HepG2 (cell line): ENCODE data around the gene WASHC4. TPM values are rescaled to one million over a fixed set of nuclear protein-coding genes. Genes with fewer than 3 reads are reported as not detected.

Source experiments
- ATAC-seq: fragments of 200-7000 bp; cut with Tn5 transposase; 3 replicates; pipeline ENCODE4 v1.9.1; 2020; ENCODE audit warnings: mild to moderate bottlenecking, moderate library complexity
- BruUV-seq: library from RNA; stranded (reverse); fragments of 400-500 nt; replicated peaks from 2 replicates; lab custom pipeline; 2021; lab: Mats Ljungman, UMichigan
- CTCF ChIA-PET: fragments of 300-600 bp; formaldehyde crosslinking; extraction: SDS; loops from one replicate; lab custom pipeline; 2021; ENCODE audit warnings: low total read pairs, inconsistent platforms, low intra/inter-chr PET ratio; lab: Yijun Ruan, JAX
- POLR2A ChIA-PET: fragments of 350-600 bp; sonication (Branson Sonifier 250); formaldehyde crosslinking; loops from one replicate; lab custom pipeline; 2020; ENCODE audit warnings: antibody characterized with exemption, inconsistent platforms; lab: Yijun Ruan, JAX
- DNase-seq: peaks from one replicate; pipeline ENCODE4 v3.0.0-alpha.2; 2015; ENCODE audit warnings: low spot score
- FAIRE-seq: peaks from 3 replicates; lab custom pipeline; 2011; peaks lifted over from hg19 to GRCh38; lab: Jason Lieb, UNC
- H2AFZ ChIP-seq: one replicate; pipeline ENCODE4 v1.6.1; 2011; ENCODE audit warnings: low read length, inconsistent platforms
- H3K27ac ChIP-seq: fragments of 300-600 bp; 3 replicates; pipeline ENCODE4 v1.8.0; 2011; ENCODE audit warnings: mixed run types, mild to moderate bottlenecking, mixed read lengths, low read length, inconsistent platforms; ENCODE audit not compliant: insufficient read depth; ENCODE audit errors: extremely low read length
- H3K27me3 ChIP-seq, 2 experiments: fragments of 200-600 bp in 1 of 2; 2 replicates in 1 of 2; 3 replicates in 1 of 2; pipeline versions ENCODE4 v1.6.0 to v1.8.0; 2011; ENCODE audit warnings: low read length in 2 of 2, mild to moderate bottlenecking in 2 of 2, moderate library complexity in 2 of 2, inconsistent platforms in 1 of 2; ENCODE audit not compliant: insufficient read depth in 2 of 2, control insufficient read depth in 1 of 2
- H3K36me3 ChIP-seq, 2 experiments: fragments of 200-600 bp in 1 of 2; replicated peaks in 1 of 2; 2 replicates in 1 of 2; 3 replicates in 1 of 2; pipeline versions ENCODE4 v1.5.1 to v1.8.0; 2011; ENCODE audit warnings: low read length in 2 of 2, inconsistent platforms in 1 of 2; ENCODE audit not compliant: insufficient read depth in 2 of 2, control insufficient read depth in 1 of 2
- H3K4me1 ChIP-seq: 2 replicates; pipeline ENCODE4 v1.5.1; 2012; ENCODE audit warnings: low read length, inconsistent platforms; ENCODE audit not compliant: insufficient read depth
- H3K4me2 ChIP-seq: 2 replicates; pipeline ENCODE4 v1.6.0; 2011; ENCODE audit warnings: low read depth, low read length, inconsistent platforms
- H3K4me3 ChIP-seq, 3 experiments: fragments of 200-600 bp in 1 of 3; sonication (generic), shearing (Covaris generic) in 1 of 3; replicated peaks in 1 of 3; 2 replicates each; pipeline ENCODE4 v1.5.1; 2011 to 2016; ENCODE audit warnings: low read length in 3 of 3, inconsistent platforms in 2 of 3, low read depth in 2 of 3, mild to moderate bottlenecking in 2 of 3, control low read depth in 1 of 3, mixed read lengths in 1 of 3; ENCODE audit not compliant: insufficient read depth in 1 of 3
- H3K79me2 ChIP-seq: one replicate; pipeline ENCODE4 v1.6.1; 2011; ENCODE audit warnings: low read length, inconsistent platforms; ENCODE audit not compliant: insufficient read depth
- H3K9ac ChIP-seq: 2 replicates; pipeline ENCODE4 v1.6.0; 2011; ENCODE audit warnings: mild to moderate bottlenecking, low read depth, low read length, inconsistent platforms; ENCODE audit not compliant: insufficient read depth
- H3K9me3 ChIP-seq: 2 replicates; pipeline ENCODE4 v1.5.1; 2012; ENCODE audit warnings: mild to moderate bottlenecking, low read length
- H4K20me1 ChIP-seq: 2 replicates; pipeline ENCODE4 v1.6.0; 2011; ENCODE audit warnings: inconsistent platforms, mild to moderate bottlenecking, low read length, moderate library complexity; ENCODE audit not compliant: insufficient read depth
- ATF1 ChIP-seq: IDR thresholded peaks from 2 replicates; pipeline ENCODE4 v1.6.1; 2016; ENCODE audit warnings: mild to moderate bottlenecking, control low read depth
- ATF2 ChIP-seq: sonication (generic); formaldehyde crosslinking; IDR thresholded peaks from 2 replicates; pipeline ENCODE4 v1.4.0; 2020; ENCODE audit warnings: missing genetic modification reagents
- FOXA1 ChIP-seq, 2 experiments: fragments of 450-650 bp in 1 of 2; sonication (generic) in 1 of 2; formaldehyde crosslinking in 1 of 2; IDR thresholded peaks; 2 replicates each; pipeline versions ENCODE4 v1.4.0 to v1.6.1; 2016 to 2020; ENCODE audit warnings: missing genetic modification reagents in 1 of 2
- JUNB ChIP-seq: sonication (generic); formaldehyde crosslinking; IDR thresholded peaks from 2 replicates; pipeline ENCODE4 v1.8.0; 2022; ENCODE audit warnings: missing genetic modification reagents, mild to moderate bottlenecking, borderline replicate concordance
- NR3C1 ChIP-seq: sonication (generic); formaldehyde crosslinking; IDR thresholded peaks from 2 replicates; pipeline ENCODE4 v1.4.0; 2020; ENCODE audit warnings: missing genetic modification reagents
- REST ChIP-seq, 2 experiments: IDR thresholded peaks; 2 replicates each; pipeline ENCODE4 v1.6.1; 2011 to 2012; ENCODE audit warnings: low read length in 2 of 2, borderline replicate concordance in 1 of 2, low read depth in 1 of 2, mild to moderate bottlenecking in 1 of 2, moderate library complexity in 1 of 2
- RFX3 ChIP-seq: IDR thresholded peaks from 2 replicates; pipeline ENCODE4 v1.6.1; 2016; ENCODE audit warnings: missing biosample characterization, missing genetic modification reagents
- SMARCC2 ChIP-seq: fragments of 450-650 bp; IDR thresholded peaks from 2 replicates; pipeline ENCODE4 v1.6.1; 2017; ENCODE audit warnings: antibody characterized with exemption, mild to moderate bottlenecking
- ZBTB20 ChIP-seq: sonication (generic); formaldehyde crosslinking; IDR thresholded peaks from 2 replicates; pipeline ENCODE4 v1.8.1; 2023; ENCODE audit warnings: missing genetic modification reagents, low read depth, mild to moderate bottlenecking, borderline replicate concordance
- ZNF136 ChIP-seq: sonication (generic); formaldehyde crosslinking; IDR thresholded peaks from 2 replicates; pipeline ENCODE4 v1.8.1; 2022; ENCODE audit warnings: low read depth, mild to moderate bottlenecking, moderate library complexity, missing genetic modification reagents
- WGBS: methylation state at CpG from one replicate; pipeline ENCODE4 v1.1.6; 2017; ENCODE audit warnings: low lambda C conversion rate; 5-methylcytosine and 5-hydroxymethylcytosine counted together
- in situ Hi-C: cut with HindIII; loops from 2 replicates; pipeline ENCODE4 v1.10.0; 2017; ENCODE audit warnings: low pct_unique_long_range_greater_than_20kb; ENCODE audit not compliant: extremely low pct_ligation_motif_present
- intact Hi-C: fragments of 100-400 bp; cut with micrococcal nuclease; formaldehyde crosslinking; loops from one replicate; pipeline ENCODE4 v1.10.0; 2022; ENCODE audit not compliant: unreplicated experiment
- polyA plus RNA-seq, 8 experiments: library from polyadenylated mRNA; depleted of rRNA in 3 of 8; stranded (reverse) in 7 of 8; unstranded in 1 of 8; fragments of >200 nt; fragmentation: Illumina TruSeq in 4 of 8; extraction: Trizol in 4 of 8; gene quantifications; 2 replicates each; pipeline versions ENCODE4 v1.2.1 to v1.2.3, GENCODE V29; 2011 to 2016; ENCODE audit warnings: low read depth in 4 of 8, missing spikeins in 1 of 8, mixed read lengths in 1 of 8; ENCODE audit not compliant: insufficient read depth in 1 of 8
- total RNA-seq, 5 experiments: library from RNA; depleted of rRNA; stranded (reverse); fragments of >200 nt; fragmentation: Illumina TruSeq; extraction: Trizol; gene quantifications; 2 replicates each; pipeline ENCODE4 v1.2.3, GENCODE V29; 2016; ENCODE audit warnings: low read depth in 1 of 5

WASHC4 gene
- total and polyA plus RNA-seq, 2 of the 13 experiments (the other 11 are each of a cell fraction or from before 2014, with no cell fraction given) = 21.0 to 36.3 TPM

- TF ChIP-seq ATF2 (CRISPR knock-in tag) (no peak), ZNF136 (no peak), NR3C1 (CRISPR knock-in tag) (no peak), ATF1 (CRISPR knock-in tag) (no peak), ZBTB20 (CRISPR knock-in tag) (no peak)
- TF ChIP-seq, all 625 proteins: peak for 0
Measured at GRCh38 chr12:105205322-105206048, 98.0 kb downstream of the WASHC4 start (continued).

- no peaks in the 10 kb centered on the region for H3K9me3 ChIP-seq
- POLR2A ChIA-PET = no interaction called here
- H3K27me3 ChIP-seq = no peaks in the 10 kb centered on the region
- ATAC-seq = no peak
- WGBS = 94% methylated on average over 15 of the region's 16 CpGs
- no peak overlapping the region for H3K4me2 ChIP-seq
- H3K36me3 ChIP-seq = peaks cover 12 to 42% of the 10 kb centered on the region in 2 experiments; a peak in 4 of 5 replicates
- H3K79me2 ChIP-seq = no peaks in the 10 kb centered on the region
- no peak overlapping the region for H3K9ac ChIP-seq
- no peak overlapping the region for H3K27ac ChIP-seq
- no peaks in the 10 kb centered on the region for H3K4me1 ChIP-seq
- H4K20me1 ChIP-seq = no peaks in the 10 kb centered on the region
- H2AFZ ChIP-seq = no peak overlapping the region
- FAIRE-seq = no peak
- DNase-seq = no peak
- H3K4me3 ChIP-seq = no peak overlapping the region
- CTCF ChIA-PET = no interaction called here
- BruUV-seq = no TSS peak
- intact Hi-C loops = no loop called here
- peak in 1 of 2 experiments; percentile 71; a peak in 3 of 4 replicates for TF ChIP-seq REST (IDR thresholded peaks at IDR 0.05; ENCODE audit: borderline replicate concordance in 1 of 2, low read depth in 1 of 2, low read length in 2 of 2)
- TF ChIP-seq FOXA1 (IDR thresholded peaks at IDR 0.05) = no peak
- no peak for TF ChIP-seq FOXA1 (CRISPR knock-in tag; IDR thresholded peaks at IDR 0.05)
- no peak for TF ChIP-seq RFX3 (CRISPR knock-in tag)
- TF ChIP-seq SMARCC2 = no peak
- no peak for TF ChIP-seq JUNB (CRISPR knock-in tag)
- in situ Hi-C loops = no loop called here
Measured at GRCh38 chr12:105206686-105207374, 99.3 kb downstream of the WASHC4 start.
